Upper lobe of left lung (tissue), 6 donors: ENCODE results near the gene FPGS. TPM values are rescaled to one million over a fixed set of nuclear protein-coding genes. Genes with fewer than 3 reads are reported as not detected.
A peak's percentile ranks its signal among the peaks of the same experiment; 100 is the strongest.

Experiments used
- ATAC-seq, 2 donors: fragments of 200-7000 bp; cut with Tn5 transposase; one replicate each; pipeline ENCODE4 v1.9.1; 2022; ENCODE audit warnings: mild to moderate bottlenecking in 2 of 2, moderate library complexity in 2 of 2; ENCODE audit not compliant: low FRiP score in 2 of 2
- DNase-seq, 2 donors: peaks; one replicate each; pipeline ENCODE4 v3.0.0-alpha.2; 2019 to 2020
- H3K27ac ChIP-seq, 4 donors: fragments of 200-600 bp; sonication (generic); one replicate each; pipeline ENCODE4 v1.5.1; 2016 to 2019
- H3K27me3 ChIP-seq, 4 donors: fragments of 200-600 bp; sonication (generic); one replicate each; pipeline ENCODE4 v1.5.1; 2017 to 2019
- H3K36me3 ChIP-seq, 4 donors: fragments of 200-600 bp; sonication (generic); one replicate each; pipeline ENCODE4 v1.5.1; 2016 to 2019
- H3K4me1 ChIP-seq, 4 donors: fragments of 200-600 bp; sonication (generic); one replicate each; pipeline ENCODE4 v1.5.1; 2018 to 2019
- H3K4me3 ChIP-seq, 4 donors: fragments of 200-600 bp; sonication (generic); one replicate each; pipeline ENCODE4 v1.5.1; 2017 to 2019; ENCODE audit warnings: mild to moderate bottlenecking in 2 of 4, moderate library complexity in 1 of 4
- H3K9me3 ChIP-seq, 4 donors: fragments of 200-600 bp; sonication (generic); one replicate each; pipeline ENCODE4 v1.5.1; 2018 to 2019
- EP300 ChIP-seq, 4 donors: sonication (generic); formaldehyde crosslinking; IDR thresholded peaks; one replicate each; pipeline ENCODE4 v1.5.1; 2017; ENCODE audit warnings: antibody characterized with exemption in 4 of 4, control low read depth in 2 of 4
- POLR2A ChIP-seq, 4 donors: fragments of 450-650 bp; IDR thresholded peaks; one replicate each; pipeline ENCODE4 v1.5.1; 2016 to 2017; ENCODE audit warnings: antibody characterized with exemption in 4 of 4, mild to moderate bottlenecking in 2 of 4
- POLR2AphosphoS5 ChIP-seq, 2 donors: sonication (generic); formaldehyde crosslinking; IDR thresholded peaks; one replicate each; pipeline ENCODE4 v1.5.1; 2017; ENCODE audit warnings: antibody characterized with exemption in 2 of 2
- WGBS, 2 donors: methylation state at CpG; one replicate each; pipeline ENCODE4 v1.1.5; 2017 to 2018; 5-methylcytosine and 5-hydroxymethylcytosine counted together
- total RNA-seq, 6 donors: library from RNA; depleted of rRNA in 4 of 6; stranded (reverse); fragments of >200 nt in 4 of 6; gene quantifications; one replicate each; pipeline versions ENCODE4 v1.1.0 to v1.2.1, GENCODE V29; 2016 to 2021
- TF ChIP-seq, protein P1 (sequence below), 6 experiments: fragments of 450-650 bp in 4 of 6; fragments of 200-600 bp in 2 of 6; sonication (generic) in 2 of 6; IDR thresholded peaks; one replicate each; pipeline ENCODE4 v1.5.1; 2016 to 2019; ENCODE audit warnings: antibody characterized with exemption in 6 of 6
- donor health status: DM: no; HTN: no; CAD: no; lungs with moderate emphysema.
- donor health status: DM: no; HTN: yes; CAD: no; lungs with severe emphysema.

Gene FPGS
- total RNA-seq, 6 donors from 2014 or later, result 85.1 to 337 (median 95.5) TPM

DNA sequence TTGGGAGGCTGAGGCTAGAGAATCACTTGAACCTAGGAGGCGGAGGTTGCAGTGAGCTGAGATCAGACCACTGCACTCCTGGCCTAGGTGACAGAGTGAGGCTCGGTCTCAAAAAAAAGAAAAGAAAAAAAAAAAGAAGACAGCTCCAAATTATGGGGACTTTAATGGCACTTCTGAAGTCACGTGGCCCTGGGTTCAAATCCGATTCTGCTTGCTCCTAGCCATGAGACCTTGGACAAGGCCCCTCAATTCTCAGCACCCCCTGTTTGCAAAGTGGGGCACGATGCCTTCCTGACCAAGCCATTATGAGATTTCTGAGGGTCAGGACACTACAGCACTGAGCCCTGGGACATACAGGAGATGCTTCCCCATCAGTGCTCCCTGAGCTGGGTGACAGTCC lies 52.8 kb downstream of the FPGS start:
- Histone ChIP-seq H3K9me3 (no peaks in the 10 kb centered on the region), H3K4me3 (no peak overlapping the region), H3K36me3 (peaks cover 0 to 23% (median 4%) of the 10 kb centered on the region in 4 donors), H3K27me3 (no peaks in the 10 kb centered on the region), H3K4me1 (peaks cover 48 to 71% (median 54%) of the 10 kb centered on the region in 4 donors), H3K27ac (peak overlapping the region; percentile 88 to 91 (median 90))
- ATAC-seq, result no peak
- DNase-seq, result no peak
- WGBS, 2 donors, result 91 to 96% methylated on average over 5 of the region's 5 CpGs
- TF ChIP-seq EP300 (IDR thresholded peaks at IDR 0.05) (no peak), POLR2AphosphoS5 (IDR thresholded peaks at IDR 0.05) (no peak), POLR2A (IDR thresholded peaks at IDR 0.05) (no peak)
- TF ChIP-seq, protein P1, sequence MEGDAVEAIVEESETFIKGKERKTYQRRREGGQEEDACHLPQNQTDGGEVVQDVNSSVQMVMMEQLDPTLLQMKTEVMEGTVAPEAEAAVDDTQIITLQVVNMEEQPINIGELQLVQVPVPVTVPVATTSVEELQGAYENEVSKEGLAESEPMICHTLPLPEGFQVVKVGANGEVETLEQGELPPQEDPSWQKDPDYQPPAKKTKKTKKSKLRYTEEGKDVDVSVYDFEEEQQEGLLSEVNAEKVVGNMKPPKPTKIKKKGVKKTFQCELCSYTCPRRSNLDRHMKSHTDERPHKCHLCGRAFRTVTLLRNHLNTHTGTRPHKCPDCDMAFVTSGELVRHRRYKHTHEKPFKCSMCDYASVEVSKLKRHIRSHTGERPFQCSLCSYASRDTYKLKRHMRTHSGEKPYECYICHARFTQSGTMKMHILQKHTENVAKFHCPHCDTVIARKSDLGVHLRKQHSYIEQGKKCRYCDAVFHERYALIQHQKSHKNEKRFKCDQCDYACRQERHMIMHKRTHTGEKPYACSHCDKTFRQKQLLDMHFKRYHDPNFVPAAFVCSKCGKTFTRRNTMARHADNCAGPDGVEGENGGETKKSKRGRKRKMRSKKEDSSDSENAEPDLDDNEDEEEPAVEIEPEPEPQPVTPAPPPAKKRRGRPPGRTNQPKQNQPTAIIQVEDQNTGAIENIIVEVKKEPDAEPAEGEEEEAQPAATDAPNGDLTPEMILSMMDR (IDR thresholded peaks at IDR 0.05), result no peak

DNA sequence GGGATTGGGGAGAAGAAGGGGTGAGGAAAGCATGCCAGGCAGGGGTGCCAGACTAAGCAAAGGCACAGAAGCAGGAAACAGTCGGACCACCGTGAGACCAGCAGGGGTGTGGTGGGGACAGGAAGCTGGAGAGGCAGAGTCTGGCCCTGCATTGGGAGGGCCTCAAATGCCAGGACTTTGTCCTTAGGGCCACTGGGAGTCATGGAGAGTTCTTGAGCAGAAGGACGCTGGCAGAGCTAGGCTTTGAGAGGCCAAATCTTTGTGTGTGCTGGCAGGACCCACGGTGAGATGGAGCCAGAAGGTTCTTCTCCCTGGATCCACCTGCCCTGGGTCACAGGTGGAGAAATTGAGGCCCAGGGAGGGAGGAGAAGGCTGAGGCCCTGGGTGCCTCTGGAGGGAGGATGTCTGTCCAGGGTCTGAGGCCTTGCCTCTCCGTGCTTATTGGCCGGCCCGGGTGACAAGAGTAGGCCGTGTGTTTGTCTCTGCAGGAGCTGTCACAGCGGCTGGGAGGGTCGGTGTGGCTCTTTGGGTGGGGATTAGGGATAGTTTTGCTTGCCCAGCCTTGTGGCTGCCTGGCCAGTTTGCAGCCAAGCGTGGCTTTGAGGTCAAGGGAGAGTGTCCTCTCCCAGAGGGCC lies 53.5 kb downstream of the FPGS start:
- H3K27ac ChIP-seq, result peak overlapping the region; percentile 64 to 91 (median 90)
- DNase-seq, result no peak

DNA sequence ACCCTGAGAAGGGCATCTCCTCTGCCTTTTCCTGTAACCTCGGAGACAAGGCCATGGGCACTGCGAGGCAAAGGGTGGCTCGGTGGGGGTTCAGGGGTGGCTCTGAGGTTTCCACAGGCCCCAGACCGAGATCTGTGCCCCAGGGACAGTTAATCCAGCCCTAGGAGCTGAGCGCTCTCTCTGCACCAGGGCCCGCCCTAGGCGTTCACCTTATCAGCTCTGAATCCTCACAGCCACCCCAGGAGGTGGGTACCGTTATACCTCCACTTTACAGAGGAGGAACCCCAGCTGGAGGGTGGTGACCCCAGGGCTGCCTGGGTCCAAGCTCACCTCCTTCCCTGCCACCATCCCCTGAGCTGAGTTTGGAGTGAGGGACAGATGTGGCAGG lies 54.0 kb downstream of the FPGS start:
- Histone ChIP-seq H3K4me3 (no peak overlapping the region), H3K27ac (peak overlapping the region; percentile 64 to 91 (median 90)), H3K4me1 (peaks cover 60 to 78% (median 64%) of the 10 kb centered on the region in 4 donors), H3K27me3 (no peaks in the 10 kb centered on the region), H3K9me3 (no peaks in the 10 kb centered on the region), H3K36me3 (peaks cover 0 to 15% (median 4%) of the 10 kb centered on the region in 4 donors)
- 77 to 85% methylated on average over 5 to 8 of the region's 8 CpGs for WGBS, 2 donors
- no peak for ATAC-seq
- TF ChIP-seq POLR2AphosphoS5 (IDR thresholded peaks at IDR 0.05) (no peak), POLR2A (IDR thresholded peaks at IDR 0.05) (no peak), EP300 (IDR thresholded peaks at IDR 0.05) (no peak)
- TF ChIP-seq, protein P1 (IDR thresholded peaks at IDR 0.05), result no peak
- no peak for DNase-seq

More for the DNA sequence above, 53.5 kb downstream of the FPGS start:
- TF ChIP-seq, protein P1 (IDR thresholded peaks at IDR 0.05), result no peak
- TF ChIP-seq POLR2AphosphoS5 (IDR thresholded peaks at IDR 0.05) (peak in 1 of 2 donors; percentile 12), EP300 (IDR thresholded peaks at IDR 0.05) (no peak)
- Histone ChIP-seq H3K36me3 (peaks cover 0 to 19% (median 4%) of the 10 kb centered on the region in 4 donors), H3K4me3 (no peak overlapping the region), H3K4me1 (peaks cover 54 to 76% (median 59%) of the 10 kb centered on the region in 4 donors), H3K9me3 (no peaks in the 10 kb centered on the region), H3K27me3 (no peaks in the 10 kb centered on the region)
- WGBS, 2 donors, result 41 to 69% methylated on average over 10 to 11 of the region's 11 CpGs
- no peak for ATAC-seq

DNA sequence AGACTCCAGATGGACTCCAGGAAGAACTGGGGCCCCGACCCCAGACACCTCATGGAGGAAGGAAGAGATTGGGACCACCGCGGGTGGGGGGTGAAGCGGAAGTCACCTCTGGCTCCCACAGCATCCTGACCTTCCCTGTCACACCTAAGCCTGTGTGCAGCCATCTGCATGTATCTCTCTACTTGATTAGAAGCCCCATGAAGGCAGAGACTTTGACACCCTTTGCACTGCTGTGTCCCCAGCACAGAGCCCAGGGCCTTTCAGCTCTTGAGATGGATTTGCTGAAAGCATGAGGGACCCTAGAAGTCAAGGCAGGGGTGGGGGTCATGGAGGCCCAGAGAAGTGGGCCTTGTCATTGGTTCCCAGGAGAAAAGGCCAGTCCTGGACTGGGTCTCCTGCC lies 54.6 kb downstream of the FPGS start:
- Histone ChIP-seq H3K4me3 (no peak overlapping the region), H3K36me3 (peaks cover 0 to 11% (median 2%) of the 10 kb centered on the region in 4 donors), H3K27me3 (no peaks in the 10 kb centered on the region), H3K4me1 (peaks cover 65 to 83% (median 69%) of the 10 kb centered on the region in 4 donors), H3K27ac (peak overlapping the region; percentile 64 to 91 (median 90)), H3K9me3 (no peaks in the 10 kb centered on the region)
- TF ChIP-seq, protein P1 (IDR thresholded peaks at IDR 0.05), result no peak
- TF ChIP-seq POLR2AphosphoS5 (IDR thresholded peaks at IDR 0.05), result no peak
- TF ChIP-seq EP300 (IDR thresholded peaks at IDR 0.05), result no peak
- no peak for TF ChIP-seq POLR2A (IDR thresholded peaks at IDR 0.05)
- ATAC-seq, result no peak
- DNase-seq, result no peak
- 46 to 58% methylated on average over 4 of the region's 4 CpGs for WGBS, 2 donors
